ENCODE data around the gene CADPS.

DNA sequence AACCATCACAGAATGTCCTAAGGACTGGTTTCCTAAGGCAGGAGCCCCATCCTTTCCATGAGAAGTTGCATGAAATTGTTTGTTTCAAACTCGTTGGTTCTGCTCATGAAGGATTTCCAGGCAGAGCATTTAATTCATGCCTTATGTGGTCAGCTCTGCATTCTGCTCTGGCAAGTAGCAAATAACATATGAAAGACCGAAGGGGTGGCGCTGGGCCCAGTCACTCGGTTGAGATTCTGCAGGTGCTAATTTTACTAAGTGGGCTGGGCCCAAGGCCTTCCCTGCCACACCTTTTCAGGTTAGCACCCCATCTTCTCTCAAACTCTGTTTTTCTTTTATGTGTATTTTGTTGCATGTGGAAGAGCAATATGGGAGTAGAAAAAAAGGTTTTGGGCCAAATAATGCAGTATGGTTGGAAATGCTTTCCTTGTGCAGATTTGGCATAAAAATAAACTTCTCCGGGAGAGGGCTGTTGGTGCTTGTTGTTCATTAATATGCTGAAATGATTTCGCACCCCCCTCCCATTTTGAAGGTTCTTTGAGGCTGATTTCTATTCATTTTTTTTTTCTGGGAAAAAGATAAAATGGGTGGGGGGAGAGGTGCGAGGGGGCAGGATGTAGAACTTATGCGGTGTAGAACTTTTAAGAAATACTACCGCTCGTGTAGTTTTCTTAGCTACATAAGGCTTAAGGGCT lies 318.9 kb downstream of the CADPS start:
- TF ChIP-seq, protein P1, sequence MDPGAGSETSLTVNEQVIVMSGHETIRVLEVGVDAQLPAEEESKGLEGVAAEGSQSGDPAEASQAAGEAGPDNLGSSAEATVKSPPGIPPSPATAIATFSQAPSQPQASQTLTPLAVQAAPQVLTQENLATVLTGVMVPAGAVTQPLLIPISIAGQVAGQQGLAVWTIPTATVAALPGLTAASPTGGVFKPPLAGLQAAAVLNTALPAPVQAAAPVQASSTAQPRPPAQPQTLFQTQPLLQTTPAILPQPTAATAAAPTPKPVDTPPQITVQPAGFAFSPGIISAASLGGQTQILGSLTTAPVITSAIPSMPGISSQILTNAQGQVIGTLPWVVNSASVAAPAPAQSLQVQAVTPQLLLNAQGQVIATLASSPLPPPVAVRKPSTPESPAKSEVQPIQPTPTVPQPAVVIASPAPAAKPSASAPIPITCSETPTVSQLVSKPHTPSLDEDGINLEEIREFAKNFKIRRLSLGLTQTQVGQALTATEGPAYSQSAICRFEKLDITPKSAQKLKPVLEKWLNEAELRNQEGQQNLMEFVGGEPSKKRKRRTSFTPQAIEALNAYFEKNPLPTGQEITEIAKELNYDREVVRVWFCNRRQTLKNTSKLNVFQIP (CRISPR knock-in tag; IDR thresholded peaks at IDR 0.05; ENCODE audit: borderline replicate concordance, low read depth): no peak
- TF ChIP-seq, protein P2, sequence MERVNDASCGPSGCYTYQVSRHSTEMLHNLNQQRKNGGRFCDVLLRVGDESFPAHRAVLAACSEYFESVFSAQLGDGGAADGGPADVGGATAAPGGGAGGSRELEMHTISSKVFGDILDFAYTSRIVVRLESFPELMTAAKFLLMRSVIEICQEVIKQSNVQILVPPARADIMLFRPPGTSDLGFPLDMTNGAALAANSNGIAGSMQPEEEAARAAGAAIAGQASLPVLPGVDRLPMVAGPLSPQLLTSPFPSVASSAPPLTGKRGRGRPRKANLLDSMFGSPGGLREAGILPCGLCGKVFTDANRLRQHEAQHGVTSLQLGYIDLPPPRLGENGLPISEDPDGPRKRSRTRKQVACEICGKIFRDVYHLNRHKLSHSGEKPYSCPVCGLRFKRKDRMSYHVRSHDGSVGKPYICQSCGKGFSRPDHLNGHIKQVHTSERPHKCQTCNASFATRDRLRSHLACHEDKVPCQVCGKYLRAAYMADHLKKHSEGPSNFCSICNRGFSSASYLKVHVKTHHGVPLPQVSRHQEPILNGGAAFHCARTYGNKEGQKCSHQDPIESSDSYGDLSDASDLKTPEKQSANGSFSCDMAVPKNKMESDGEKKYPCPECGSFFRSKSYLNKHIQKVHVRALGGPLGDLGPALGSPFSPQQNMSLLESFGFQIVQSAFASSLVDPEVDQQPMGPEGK (CRISPR knock-in tag; IDR thresholded peaks at IDR 0.05; ENCODE audit: borderline replicate concordance): no peak
- TF ChIP-seq ARNTL (CRISPR knock-in tag; IDR thresholded peaks at IDR 0.05; ENCODE audit: borderline replicate concordance, low read depth) (no peak), ZNF70 (CRISPR knock-in tag; IDR thresholded peaks at IDR 0.05) (no peak), ZFP3 (CRISPR knock-in tag; IDR thresholded peaks at IDR 0.05) (no peak), ZNF8 (CRISPR knock-in tag; IDR thresholded peaks at IDR 0.05) (no peak), PPARA (CRISPR knock-in tag; IDR thresholded peaks at IDR 0.05; ENCODE audit: borderline replicate concordance) (no peak), TOX (CRISPR knock-in tag; IDR thresholded peaks at IDR 0.05; ENCODE audit: borderline replicate concordance) (no peak)
